ENCODE measurements around the gene EXOC4.

Gene EXOC4

DNA sequence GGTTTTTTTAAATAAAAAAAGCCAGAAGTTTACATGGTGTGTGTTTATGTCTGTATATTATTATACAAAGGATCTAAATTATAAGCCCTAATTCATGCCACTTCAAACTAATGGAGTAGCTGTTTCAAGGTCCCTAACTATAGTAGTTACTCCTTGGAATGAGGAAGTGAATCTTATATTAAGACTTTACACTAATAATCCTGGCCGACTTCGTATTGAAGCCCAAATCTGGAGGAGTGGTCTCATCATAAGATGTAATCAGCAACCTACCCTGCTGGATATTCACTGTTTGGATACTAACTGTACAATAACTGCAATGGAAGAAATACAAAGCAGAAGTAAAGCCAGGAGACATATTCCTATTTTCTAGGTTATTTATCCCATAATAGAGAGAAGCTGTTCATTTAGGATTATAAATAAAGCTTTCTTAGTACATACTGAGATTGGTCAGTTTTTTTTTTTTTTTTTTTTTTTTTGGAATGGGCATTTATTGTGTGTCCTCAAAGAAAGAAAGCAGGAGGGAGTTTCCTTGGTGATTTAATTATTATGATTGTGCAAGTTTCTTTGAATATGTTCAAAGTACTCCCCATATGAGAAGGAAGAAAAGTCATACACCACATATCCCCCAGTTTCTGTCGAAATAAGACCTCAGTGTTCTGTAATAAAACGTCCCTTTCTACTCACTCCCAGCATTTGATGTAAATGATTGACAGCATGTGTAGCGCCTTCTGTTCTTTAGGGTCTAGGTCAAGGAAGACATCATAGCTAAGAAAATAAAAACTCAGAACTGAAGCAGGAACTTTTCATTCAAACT lies 397.8 kb downstream of the EXOC4 start:
- Histone ChIP-seq H3K36me3 (ENCODE audit: control insufficient read depth in 2 of 2, insufficient read depth in 1 of 2, low read length in 2 of 2) (no peaks in the 10 kb centered on the region), H3K9me3 (ENCODE audit: control insufficient read depth, insufficient read depth, low read depth, low read length) (no peaks in the 10 kb centered on the region), H3K27ac (ENCODE audit: extremely low read depth, low read depth, low read length) (no peak overlapping the region), H3K4me1 (ENCODE audit: control insufficient read depth, insufficient read depth, low read length) (peaks cover 4% of the 10 kb centered on the region; the same call in 1 of the 2 replicates), H3K4me3 (ENCODE audit: low read depth, low read length) (no peak overlapping the region)
- POLR2A ChIA-PET = no interaction called here
- TF ChIP-seq ZNF544 (tag by site-specific recombination; IDR thresholded peaks at IDR 0.05) = no peak
- no peak for TF ChIP-seq ZNF514 (tag by site-specific recombination; IDR thresholded peaks at IDR 0.05)
- no peak for TF ChIP-seq ZNF521 (tag by site-specific recombination; IDR thresholded peaks at IDR 0.05)
- 0 out of 2 replicates have a peak, but pooled peaks have one; percentile 12 for TF ChIP-seq ZNF335 (tag by site-specific recombination; conservative IDR thresholded peaks at IDR 0.05)
- TF ChIP-seq ZNF112 (tag by site-specific recombination; IDR thresholded peaks at IDR 0.05) = no peak
- TF ChIP-seq ZBTB21 (tag by site-specific recombination; IDR thresholded peaks at IDR 0.05) = no peak
- CTCF ChIA-PET = interaction anchor here (0.6 to 0.7 kb wide), 2 partner anchors 341 to 420 kb away, joined by 4 to 5 read pairs; no protein-coding TSS in a partner anchor

DNA sequence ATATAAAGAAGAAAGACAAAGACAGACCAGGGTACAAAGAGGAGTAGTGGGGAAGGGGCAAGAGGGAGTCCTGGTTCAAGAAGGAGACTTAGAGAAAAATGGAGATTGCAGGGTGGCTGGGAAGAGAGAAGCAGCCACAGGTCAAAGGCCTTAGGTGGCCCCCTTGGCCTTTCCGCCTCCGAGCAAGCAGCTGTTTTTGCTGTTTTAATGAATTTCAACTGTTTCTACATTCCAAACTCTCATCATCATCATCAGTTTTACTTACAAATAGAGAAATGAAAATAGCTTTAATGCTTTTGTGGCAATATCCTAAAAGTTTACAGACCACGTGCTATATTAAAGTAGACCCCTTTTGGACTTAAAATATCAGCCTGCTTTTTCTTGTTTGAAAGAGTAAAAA lies 399.7 kb downstream of the EXOC4 start:
- TF ChIP-seq SP7 (tag by site-specific recombination; IDR thresholded peaks at IDR 0.05) (no peak), KLF8 (tag by site-specific recombination; IDR thresholded peaks at IDR 0.05) (no peak), ZNF654 (tag by site-specific recombination; IDR thresholded peaks at IDR 0.05; ENCODE audit: low read depth) (no peak), ZNF843 (tag by site-specific recombination; IDR thresholded peaks at IDR 0.05) (no peak), ZNF837 (tag by site-specific recombination; IDR thresholded peaks at IDR 0.05) (no peak), ZXDB (tag by site-specific recombination; IDR thresholded peaks at IDR 0.05) (no peak), ZNF658 (tag by site-specific recombination; IDR thresholded peaks at IDR 0.05) (no peak), MZF1 (tag by site-specific recombination; IDR thresholded peaks at IDR 0.05; ENCODE audit: borderline replicate concordance) (no peak), RBAK (tag by site-specific recombination; IDR thresholded peaks at IDR 0.05) (no peak), SALL2 (tag by site-specific recombination; IDR thresholded peaks at IDR 0.05; ENCODE audit: borderline replicate concordance) (no peak), SETDB1 (IDR thresholded peaks at IDR 0.05; ENCODE audit: insufficient read length, low read length) (no peak)
- TF ChIP-seq, protein P1, sequence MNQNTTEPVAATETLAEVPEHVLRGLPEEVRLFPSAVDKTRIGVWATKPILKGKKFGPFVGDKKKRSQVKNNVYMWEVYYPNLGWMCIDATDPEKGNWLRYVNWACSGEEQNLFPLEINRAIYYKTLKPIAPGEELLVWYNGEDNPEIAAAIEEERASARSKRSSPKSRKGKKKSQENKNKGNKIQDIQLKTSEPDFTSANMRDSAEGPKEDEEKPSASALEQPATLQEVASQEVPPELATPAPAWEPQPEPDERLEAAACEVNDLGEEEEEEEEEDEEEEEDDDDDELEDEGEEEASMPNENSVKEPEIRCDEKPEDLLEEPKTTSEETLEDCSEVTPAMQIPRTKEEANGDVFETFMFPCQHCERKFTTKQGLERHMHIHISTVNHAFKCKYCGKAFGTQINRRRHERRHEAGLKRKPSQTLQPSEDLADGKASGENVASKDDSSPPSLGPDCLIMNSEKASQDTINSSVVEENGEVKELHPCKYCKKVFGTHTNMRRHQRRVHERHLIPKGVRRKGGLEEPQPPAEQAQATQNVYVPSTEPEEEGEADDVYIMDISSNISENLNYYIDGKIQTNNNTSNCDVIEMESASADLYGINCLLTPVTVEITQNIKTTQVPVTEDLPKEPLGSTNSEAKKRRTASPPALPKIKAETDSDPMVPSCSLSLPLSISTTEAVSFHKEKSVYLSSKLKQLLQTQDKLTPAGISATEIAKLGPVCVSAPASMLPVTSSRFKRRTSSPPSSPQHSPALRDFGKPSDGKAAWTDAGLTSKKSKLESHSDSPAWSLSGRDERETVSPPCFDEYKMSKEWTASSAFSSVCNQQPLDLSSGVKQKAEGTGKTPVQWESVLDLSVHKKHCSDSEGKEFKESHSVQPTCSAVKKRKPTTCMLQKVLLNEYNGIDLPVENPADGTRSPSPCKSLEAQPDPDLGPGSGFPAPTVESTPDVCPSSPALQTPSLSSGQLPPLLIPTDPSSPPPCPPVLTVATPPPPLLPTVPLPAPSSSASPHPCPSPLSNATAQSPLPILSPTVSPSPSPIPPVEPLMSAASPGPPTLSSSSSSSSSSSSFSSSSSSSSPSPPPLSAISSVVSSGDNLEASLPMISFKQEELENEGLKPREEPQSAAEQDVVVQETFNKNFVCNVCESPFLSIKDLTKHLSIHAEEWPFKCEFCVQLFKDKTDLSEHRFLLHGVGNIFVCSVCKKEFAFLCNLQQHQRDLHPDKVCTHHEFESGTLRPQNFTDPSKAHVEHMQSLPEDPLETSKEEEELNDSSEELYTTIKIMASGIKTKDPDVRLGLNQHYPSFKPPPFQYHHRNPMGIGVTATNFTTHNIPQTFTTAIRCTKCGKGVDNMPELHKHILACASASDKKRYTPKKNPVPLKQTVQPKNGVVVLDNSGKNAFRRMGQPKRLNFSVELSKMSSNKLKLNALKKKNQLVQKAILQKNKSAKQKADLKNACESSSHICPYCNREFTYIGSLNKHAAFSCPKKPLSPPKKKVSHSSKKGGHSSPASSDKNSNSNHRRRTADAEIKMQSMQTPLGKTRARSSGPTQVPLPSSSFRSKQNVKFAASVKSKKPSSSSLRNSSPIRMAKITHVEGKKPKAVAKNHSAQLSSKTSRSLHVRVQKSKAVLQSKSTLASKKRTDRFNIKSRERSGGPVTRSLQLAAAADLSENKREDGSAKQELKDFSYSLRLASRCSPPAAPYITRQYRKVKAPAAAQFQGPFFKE (tag by site-specific recombination; IDR thresholded peaks at IDR 0.05; ENCODE audit: borderline replicate concordance) = no peak
- ChIA-PET POLR2A (no interaction called here), CTCF (interaction anchor here (0.5 kb wide), 1 partner anchor 443 kb away, joined by 3 read pairs; no protein-coding TSS in a partner anchor)
- H3K9me3 ChIP-seq (ENCODE audit: control insufficient read depth, insufficient read depth, low read depth, low read length) = no peaks in the 10 kb centered on the region
- no peaks in the 10 kb centered on the region for H3K36me3 ChIP-seq (ENCODE audit: control insufficient read depth in 2 of 2, insufficient read depth in 1 of 2, low read length in 2 of 2)
- no peak overlapping the region for H3K27ac ChIP-seq (ENCODE audit: extremely low read depth, low read depth, low read length)
- H3K4me1 ChIP-seq (ENCODE audit: control insufficient read depth, insufficient read depth, low read length) = no peaks in the 10 kb centered on the region
- no peak overlapping the region for H3K4me3 ChIP-seq (ENCODE audit: low read depth, low read length)
